Measurements from ENCODE around the gene C11orf52.

Gene C11orf52

DNA sequence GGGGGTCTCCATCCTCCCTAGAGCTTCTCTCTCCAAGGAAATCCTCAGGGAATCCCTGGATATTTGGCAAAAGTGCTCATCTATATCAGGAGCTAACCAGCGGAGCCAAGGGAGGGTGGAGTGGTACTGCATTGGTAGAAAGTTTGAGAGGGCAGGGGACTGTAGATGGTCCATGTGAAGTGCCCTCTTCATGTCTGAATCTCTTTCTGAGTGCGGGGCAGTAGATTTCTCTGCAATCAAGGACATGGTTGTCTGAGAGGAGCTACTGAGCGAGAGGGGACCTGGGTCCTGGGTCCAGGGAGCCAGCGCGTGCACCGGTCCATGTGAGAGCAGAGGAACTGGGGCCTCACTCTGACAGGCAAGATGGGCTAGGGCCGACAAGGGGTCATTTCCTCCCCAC, 19.1 kb downstream of the C11orf52 start:
- peak overlapping the region; percentile 81 for H3K4me3 ChIP-seq (ENCODE audit: low read depth, low read length)

GRCh38 chr11:111938687-111939160, 20.0 kb downstream of the C11orf52 start:
- H3K4me3 ChIP-seq (ENCODE audit: low read depth, low read length): no peak overlapping the region

- no peak overlapping the region for H3K4me3 ChIP-seq (ENCODE audit: low read depth, low read length)
Observed at GRCh38 chr11:111939836-111940604, 21.3 kb downstream of the C11orf52 start.

- no peak overlapping the region for H3K4me3 ChIP-seq (ENCODE audit: low read depth, low read length)
Observed at GRCh38 chr11:111941963-111942362, 23.2 kb downstream of the C11orf52 start.

- H3K4me3 ChIP-seq (ENCODE audit: low read depth, low read length): no peak overlapping the region
Observed at GRCh38 chr11:111942829-111943228, 24.1 kb downstream of the C11orf52 start.

GRCh38 chr11:111944139-111944538, 25.4 kb downstream of the C11orf52 start:
- H3K4me3 ChIP-seq (ENCODE audit: low read depth, low read length): no peak overlapping the region

DNA sequence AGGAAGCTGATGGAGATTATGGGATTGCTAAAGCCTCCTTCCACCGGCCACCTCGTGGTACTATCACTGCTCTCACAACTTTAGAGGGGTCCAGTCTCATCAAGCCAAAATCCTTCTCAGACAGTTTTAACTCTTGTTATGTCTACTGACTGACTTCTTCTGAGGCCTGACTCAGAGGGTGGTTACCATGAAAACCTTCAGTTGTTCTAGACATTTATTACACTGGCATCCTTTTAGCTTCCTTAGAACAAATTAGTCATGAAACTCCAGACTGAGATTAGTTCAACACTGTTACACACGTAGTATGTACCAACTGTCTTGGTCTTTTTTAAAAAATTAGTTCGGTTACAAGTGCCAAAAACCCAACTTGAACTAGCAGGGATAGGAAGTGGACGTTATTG, 25.9 kb downstream of the C11orf52 start:
- H3K4me3 ChIP-seq (ENCODE audit: low read depth, low read length): no peak overlapping the region

- H3K4me3 ChIP-seq (ENCODE audit: low read depth, low read length): no peak overlapping the region
Observed at GRCh38 chr11:111945198-111945597, 26.5 kb downstream of the C11orf52 start.

DNA sequence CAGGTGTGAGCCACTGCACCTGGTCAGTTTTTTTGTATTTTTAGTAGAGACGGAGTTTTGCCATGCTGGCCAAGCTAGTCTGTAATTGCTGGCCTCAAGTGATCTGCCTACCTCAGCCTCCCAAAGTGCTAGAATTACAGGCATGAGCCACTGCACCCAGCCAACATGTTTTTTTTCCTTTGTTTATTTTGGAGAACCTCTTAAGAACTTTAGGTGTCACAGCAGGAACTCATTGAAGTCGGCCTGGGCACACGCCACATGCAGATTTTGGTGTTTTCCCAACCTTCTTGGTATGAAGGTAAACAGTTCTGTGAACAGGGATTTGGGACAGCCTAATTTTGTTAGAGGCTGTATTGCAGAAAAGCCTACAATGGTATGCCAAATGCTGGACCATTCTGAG, 27.8 kb downstream of the C11orf52 start:
- H3K4me3 ChIP-seq (ENCODE audit: low read depth, low read length): no peak overlapping the region

DNA sequence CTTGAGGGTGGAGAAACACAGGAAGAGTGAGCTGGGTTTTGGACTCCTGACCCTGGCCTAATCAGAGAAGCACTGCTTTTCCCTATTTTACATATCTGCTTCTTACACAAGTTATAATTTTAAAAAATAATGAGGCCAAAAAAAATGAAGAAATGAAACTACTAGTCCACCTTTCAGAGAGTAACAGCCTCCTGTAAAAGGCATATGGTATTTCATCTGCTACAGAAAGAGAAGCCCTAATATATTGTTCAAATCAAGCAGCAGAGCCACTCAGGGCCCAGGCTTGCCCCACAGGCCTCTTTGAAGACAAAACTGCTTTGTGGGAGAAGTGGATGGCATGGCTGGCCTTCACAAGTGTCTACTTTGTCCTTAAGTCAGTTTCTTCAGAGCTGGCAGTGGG, 28.4 kb downstream of the C11orf52 start:
- H3K4me3 ChIP-seq (ENCODE audit: low read depth, low read length): no peak overlapping the region

DNA sequence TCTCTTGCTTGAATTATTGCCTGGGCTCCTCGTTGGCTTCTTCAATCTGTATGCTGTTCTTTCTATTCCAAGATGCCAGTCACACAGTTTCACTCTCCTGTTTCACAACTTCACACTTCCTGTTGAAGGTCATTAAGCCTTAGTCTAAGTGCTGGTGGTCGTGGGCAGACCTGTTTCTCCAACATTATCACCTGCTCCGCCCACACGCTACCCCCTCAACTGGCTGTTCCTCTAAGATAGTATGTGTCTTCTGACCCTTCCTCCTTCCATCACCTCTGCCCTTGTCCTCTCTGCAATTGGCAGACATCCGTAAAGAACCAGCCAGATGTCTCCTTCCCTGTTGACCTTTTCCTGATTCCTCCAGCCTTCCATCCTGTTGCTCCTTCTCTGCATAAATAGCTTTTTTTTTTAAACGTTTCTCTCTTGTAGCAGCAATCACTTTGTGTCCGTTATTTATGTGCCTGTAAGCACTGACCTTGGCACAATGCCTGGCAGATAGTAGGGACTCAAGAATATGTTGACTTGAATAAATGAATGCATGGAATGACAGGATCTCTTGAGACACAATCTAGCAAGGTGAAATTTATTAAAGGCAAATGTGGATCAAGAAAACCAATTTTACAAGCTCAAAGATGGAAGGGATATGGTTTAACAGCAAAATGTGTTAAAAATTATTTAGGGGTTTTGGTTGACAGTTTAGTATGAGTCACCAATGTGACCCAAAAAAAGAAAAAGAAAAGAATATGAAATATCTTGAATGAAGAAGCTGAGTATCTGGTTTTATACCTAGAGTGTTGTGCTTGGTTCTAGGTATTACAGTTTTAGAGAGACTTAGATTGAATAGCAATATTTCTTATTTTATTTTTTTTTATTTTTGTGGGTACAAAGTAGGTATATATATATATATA, 31.1 kb downstream of the C11orf52 start:
- no peak overlapping the region for H3K4me3 ChIP-seq (ENCODE audit: low read depth, low read length)

DNA sequence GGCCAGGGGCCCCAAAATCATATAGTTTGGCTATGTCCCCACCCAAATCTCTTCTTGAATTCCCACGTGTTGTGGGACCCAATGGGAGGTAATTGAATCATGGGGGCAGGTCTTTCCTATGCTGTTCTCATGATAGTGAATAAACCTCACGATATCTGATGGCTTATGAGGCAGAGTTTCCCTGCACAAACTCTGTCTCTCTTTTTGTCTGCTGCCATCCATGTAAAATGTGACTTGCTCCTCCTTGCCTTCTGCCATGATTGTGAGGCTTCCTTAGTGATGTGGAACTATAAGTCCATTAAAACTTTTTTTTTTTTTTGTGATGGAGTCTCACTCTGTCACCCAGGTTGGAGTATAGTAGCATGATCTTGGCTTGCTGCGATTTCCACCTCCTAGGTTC, 32.9 kb downstream of the C11orf52 start:
- no peak overlapping the region for H3K4me3 ChIP-seq (ENCODE audit: low read depth, low read length)

GRCh38 chr11:111954154-111954553, 35.4 kb downstream of the C11orf52 start:
- no peak overlapping the region for H3K4me3 ChIP-seq (ENCODE audit: low read depth, low read length)

DNA sequence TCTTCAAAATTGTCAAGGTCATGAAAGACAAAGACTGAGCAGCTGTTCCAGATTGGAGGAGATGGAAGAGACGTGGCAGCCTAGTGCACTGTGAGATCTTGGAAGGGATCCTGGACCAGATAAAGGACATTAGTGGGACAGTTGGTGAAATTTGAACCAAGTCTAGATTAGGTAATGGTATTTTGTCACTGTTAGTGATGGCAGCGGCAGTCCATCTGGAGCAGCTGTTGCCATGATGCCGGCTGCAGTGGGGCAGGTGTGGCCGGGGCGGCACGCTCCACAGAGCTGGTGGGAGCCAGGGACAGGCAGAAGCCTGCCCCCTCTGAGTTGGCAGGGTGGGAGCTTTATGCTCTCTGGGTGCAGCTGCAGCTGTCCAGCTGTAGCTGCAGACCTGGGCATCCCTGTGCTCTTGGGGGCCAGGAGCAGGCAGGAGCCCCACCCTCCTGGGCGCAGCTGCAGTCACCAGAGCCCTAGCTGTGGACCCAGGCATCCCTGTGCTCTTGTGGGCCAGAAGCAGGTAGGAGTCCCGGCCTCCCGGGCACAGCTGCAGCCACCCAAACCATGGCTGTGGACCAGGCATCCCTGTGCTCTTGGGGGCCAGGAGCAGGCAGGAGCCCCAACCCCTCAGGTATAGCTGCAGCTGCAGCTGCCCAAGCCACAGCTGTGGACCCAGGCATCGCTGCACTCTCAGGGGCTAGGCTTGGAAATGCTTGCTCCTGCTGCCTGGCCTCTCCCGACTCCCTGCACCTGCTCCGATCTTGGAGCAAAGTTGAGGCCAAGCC, 39.1 kb downstream of the C11orf52 start:
- no peak overlapping the region for H3K4me3 ChIP-seq (ENCODE audit: low read depth, low read length)

DNA sequence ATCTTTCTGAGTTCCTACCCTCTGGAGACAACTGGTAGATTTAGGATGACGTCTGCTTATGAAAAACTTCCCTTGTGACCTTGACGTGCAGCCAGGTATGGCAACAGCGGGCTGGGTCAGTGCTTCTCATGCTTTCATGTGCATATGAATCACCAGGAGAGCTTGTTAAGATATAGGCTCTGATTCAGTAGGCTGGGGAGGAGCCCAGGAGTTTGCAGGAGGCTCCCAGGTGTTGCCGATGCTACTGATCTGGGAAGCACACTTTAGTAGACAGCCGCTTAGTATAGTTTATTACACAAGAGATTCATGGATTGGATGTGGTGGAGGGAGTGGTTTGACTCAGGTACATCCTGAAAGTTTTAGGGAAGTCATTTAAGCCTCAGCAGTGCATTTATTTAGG, 42.2 kb downstream of the C11orf52 start:
- H3K4me3 ChIP-seq (ENCODE audit: low read depth, low read length): no peak overlapping the region

GRCh38 chr11:111961389-111962300, 42.9 kb downstream of the C11orf52 start:
- no peak overlapping the region for H3K4me3 ChIP-seq (ENCODE audit: low read depth, low read length)

- no peak overlapping the region for H3K4me3 ChIP-seq (ENCODE audit: low read depth, low read length)
Observed at GRCh38 chr11:111963931-111964340, 45.2 kb downstream of the C11orf52 start.

DNA sequence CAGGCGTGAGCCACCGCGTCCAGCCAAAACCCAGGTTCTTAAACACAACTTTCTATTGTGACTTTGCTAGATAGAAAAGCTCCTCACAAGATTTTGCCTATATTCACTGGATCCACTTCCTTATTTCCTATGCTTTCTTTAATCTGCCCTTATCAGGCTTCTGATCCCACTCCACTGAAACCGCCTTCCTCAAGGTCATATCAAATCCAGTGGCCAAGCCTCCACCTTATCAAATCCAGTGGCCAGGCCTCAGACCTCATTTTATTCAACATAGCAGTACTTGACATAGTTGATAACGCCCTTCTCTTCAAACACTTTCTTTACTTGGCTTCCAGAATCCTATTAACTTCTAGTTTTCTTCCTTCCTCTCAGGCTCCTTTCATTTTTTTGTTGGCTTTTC, 48.0 kb downstream of the C11orf52 start:
- no peak overlapping the region for H3K4me3 ChIP-seq (ENCODE audit: low read depth, low read length)

GRCh38 chr11:111967649-111968048, 48.9 kb downstream of the C11orf52 start:
- no peak overlapping the region for H3K4me3 ChIP-seq (ENCODE audit: low read depth, low read length)

GRCh38 chr11:111969344-111969743, 50.6 kb downstream of the C11orf52 start:
- no peak overlapping the region for H3K4me3 ChIP-seq (ENCODE audit: low read depth, low read length)
